ENCODE results near the gene AKT2.

The AKT2 gene

GRCh38 chr19:40309666-40310065 is 24.5 kb upstream of the AKT2 start:
- H3K4me2 ChIP-seq (ENCODE audit: low read length), result no peak overlapping the region
- no peak overlapping the region for H4K8ac ChIP-seq (ENCODE audit: low read depth, low read length)
- H3K9ac ChIP-seq (ENCODE audit: low read length), result no peak overlapping the region
- no peak overlapping the region for H3K4me3 ChIP-seq (ENCODE audit: low read depth, low read length)
- H3K4me1 ChIP-seq (ENCODE audit: control insufficient read depth in 1 of 2, insufficient read depth in 2 of 2, low read length in 2 of 2), result no peaks in the 10 kb centered on the region
- no peaks in the 10 kb centered on the region for H3K79me1 ChIP-seq (ENCODE audit: low read length)
- H3K79me2 ChIP-seq (ENCODE audit: control insufficient read depth, insufficient read depth, low read length, poor library complexity), result no peaks in the 10 kb centered on the region
- no peak overlapping the region for H2BK120ac ChIP-seq (ENCODE audit: insufficient read depth, low read length, poor library complexity)
- no peak overlapping the region for H4K12ac ChIP-seq (ENCODE audit: low read depth, low read length)
- H3K27me3 ChIP-seq (ENCODE audit: insufficient read depth, low read length), result no peaks in the 10 kb centered on the region
- WGBS (ENCODE audit: extremely low coverage, insufficient coverage, insufficient read length), result no CpG with 5 or more reads among the region's 1 CpG
- H3K4ac ChIP-seq (ENCODE audit: low read depth, low read length), result no peak overlapping the region
- H3K36me3 ChIP-seq (ENCODE audit: control insufficient read depth in 1 of 2, insufficient read depth in 2 of 2, low read length in 2 of 2), result no peaks in the 10 kb centered on the region
- H2BK5ac ChIP-seq (ENCODE audit: low read depth, low read length, poor library complexity), result no peak overlapping the region
- H3K9me3 ChIP-seq (ENCODE audit: insufficient read depth, low read depth, low read length), result no peaks in the 10 kb centered on the region
- no peak overlapping the region for H3K27ac ChIP-seq (ENCODE audit: low read depth, low read length)
- no peak overlapping the region for H3K23ac ChIP-seq (ENCODE audit: low read length)
- no peak overlapping the region for H3K18ac ChIP-seq (ENCODE audit: low read length)
- H2BK12ac ChIP-seq (ENCODE audit: low read length), result no peak overlapping the region
- DNase-seq, result no peak
- no peak overlapping the region for H3K14ac ChIP-seq (ENCODE audit: low read length)
- H4K91ac ChIP-seq (ENCODE audit: low read depth, low read length), result no peak overlapping the region
- no peak overlapping the region for H2AK5ac ChIP-seq (ENCODE audit: low read length)
- H2AFZ ChIP-seq (ENCODE audit: insufficient read depth, low read length, poor library complexity), result no peak overlapping the region

GRCh38 chr19:40305403-40305802 is 20.3 kb upstream of the AKT2 start:
- H2AFZ ChIP-seq (ENCODE audit: insufficient read depth, low read length, poor library complexity), result no peak overlapping the region
- no peaks in the 10 kb centered on the region for H3K27me3 ChIP-seq (ENCODE audit: insufficient read depth, low read length)
- H3K23ac ChIP-seq (ENCODE audit: low read length), result no peak overlapping the region
- H3K4me1 ChIP-seq (ENCODE audit: control insufficient read depth in 1 of 2, insufficient read depth in 2 of 2, low read length in 2 of 2), result peaks cover 4 to 5% of the 10 kb centered on the region in 2 experiments
- no peak overlapping the region for H3K4me2 ChIP-seq (ENCODE audit: low read length)
- H3K9me3 ChIP-seq (ENCODE audit: insufficient read depth, low read depth, low read length), result no peaks in the 10 kb centered on the region
- no peak overlapping the region for H2BK12ac ChIP-seq (ENCODE audit: low read length)
- H3K9ac ChIP-seq (ENCODE audit: low read length), result no peak overlapping the region
- no peak overlapping the region for H3K14ac ChIP-seq (ENCODE audit: low read length)
- no peak overlapping the region for H3K18ac ChIP-seq (ENCODE audit: low read length)
- H3K79me2 ChIP-seq (ENCODE audit: control insufficient read depth, insufficient read depth, low read length, poor library complexity), result no peaks in the 10 kb centered on the region
- H4K8ac ChIP-seq (ENCODE audit: low read depth, low read length), result no peak overlapping the region
- no peaks in the 10 kb centered on the region for H3K36me3 ChIP-seq (ENCODE audit: control insufficient read depth in 1 of 2, insufficient read depth in 2 of 2, low read length in 2 of 2)
- no peak overlapping the region for H4K12ac ChIP-seq (ENCODE audit: low read depth, low read length)
- no peak overlapping the region for H4K91ac ChIP-seq (ENCODE audit: low read depth, low read length)
- H2BK120ac ChIP-seq (ENCODE audit: insufficient read depth, low read length, poor library complexity), result no peak overlapping the region
- H3K79me1 ChIP-seq (ENCODE audit: low read length), result peaks cover 1% of the 10 kb centered on the region
- WGBS (ENCODE audit: extremely low coverage, insufficient coverage, insufficient read length), result no CpG with 5 or more reads among the region's 5 CpGs
- peak; percentile 71 to 96 for DNase-seq
- H3K27ac ChIP-seq (ENCODE audit: low read depth, low read length), result no peak overlapping the region
- H3K4me3 ChIP-seq (ENCODE audit: low read depth, low read length), result no peak overlapping the region
- H3K4ac ChIP-seq (ENCODE audit: low read depth, low read length), result no peak overlapping the region
- H2BK5ac ChIP-seq (ENCODE audit: low read depth, low read length, poor library complexity), result no peak overlapping the region
- H2AK5ac ChIP-seq (ENCODE audit: low read length), result no peak overlapping the region

GRCh38 chr19:40304306-40304705 is 19.2 kb upstream of the AKT2 start:
- no peak for DNase-seq
- no peak overlapping the region for H4K12ac ChIP-seq (ENCODE audit: low read depth, low read length)
- H2AK5ac ChIP-seq (ENCODE audit: low read length), result no peak overlapping the region
- no peak overlapping the region for H3K27ac ChIP-seq (ENCODE audit: low read depth, low read length)
- H3K18ac ChIP-seq (ENCODE audit: low read length), result no peak overlapping the region
- peaks cover 1% of the 10 kb centered on the region for H3K79me1 ChIP-seq (ENCODE audit: low read length)
- no peaks in the 10 kb centered on the region for H3K9me3 ChIP-seq (ENCODE audit: insufficient read depth, low read depth, low read length)
- H3K9ac ChIP-seq (ENCODE audit: low read length), result no peak overlapping the region
- H2BK12ac ChIP-seq (ENCODE audit: low read length), result no peak overlapping the region
- H3K4ac ChIP-seq (ENCODE audit: low read depth, low read length), result no peak overlapping the region
- H3K27me3 ChIP-seq (ENCODE audit: insufficient read depth, low read length), result no peaks in the 10 kb centered on the region
- H3K36me3 ChIP-seq (ENCODE audit: control insufficient read depth in 1 of 2, insufficient read depth in 2 of 2, low read length in 2 of 2), result no peaks in the 10 kb centered on the region
- H2BK5ac ChIP-seq (ENCODE audit: low read depth, low read length, poor library complexity), result no peak overlapping the region
- H3K79me2 ChIP-seq (ENCODE audit: control insufficient read depth, insufficient read depth, low read length, poor library complexity), result no peaks in the 10 kb centered on the region
- WGBS (ENCODE audit: extremely low coverage, insufficient coverage, insufficient read length), result no CpG with 5 or more reads among the region's 4 CpGs
- H2BK120ac ChIP-seq (ENCODE audit: insufficient read depth, low read length, poor library complexity), result no peak overlapping the region
- no peak overlapping the region for H4K8ac ChIP-seq (ENCODE audit: low read depth, low read length)
- H3K4me2 ChIP-seq (ENCODE audit: low read length), result no peak overlapping the region
- no peak overlapping the region for H2AFZ ChIP-seq (ENCODE audit: insufficient read depth, low read length, poor library complexity)
- H3K4me3 ChIP-seq (ENCODE audit: low read depth, low read length), result no peak overlapping the region
- H3K4me1 ChIP-seq (ENCODE audit: control insufficient read depth in 1 of 2, insufficient read depth in 2 of 2, low read length in 2 of 2), result peaks cover 4 to 5% of the 10 kb centered on the region in 2 experiments
- no peak overlapping the region for H4K91ac ChIP-seq (ENCODE audit: low read depth, low read length)
- H3K14ac ChIP-seq (ENCODE audit: low read length), result no peak overlapping the region
- no peak overlapping the region for H3K23ac ChIP-seq (ENCODE audit: low read length)

GRCh38 chr19:40303765-40304164 is 18.6 kb upstream of the AKT2 start:
- no peak overlapping the region for H2AK5ac ChIP-seq (ENCODE audit: low read length)
- no peak overlapping the region for H4K91ac ChIP-seq (ENCODE audit: low read depth, low read length)
- no peak overlapping the region for H3K14ac ChIP-seq (ENCODE audit: low read length)
- no peak overlapping the region for H3K9ac ChIP-seq (ENCODE audit: low read length)
- no peak overlapping the region for H3K4me3 ChIP-seq (ENCODE audit: low read depth, low read length)
- no peak overlapping the region for H3K23ac ChIP-seq (ENCODE audit: low read length)
- no peak overlapping the region for H2BK120ac ChIP-seq (ENCODE audit: insufficient read depth, low read length, poor library complexity)
- no peak overlapping the region for H2BK5ac ChIP-seq (ENCODE audit: low read depth, low read length, poor library complexity)
- H3K18ac ChIP-seq (ENCODE audit: low read length), result no peak overlapping the region
- no peak overlapping the region for H3K27ac ChIP-seq (ENCODE audit: low read depth, low read length)
- peaks cover 4 to 5% of the 10 kb centered on the region in 2 experiments for H3K4me1 ChIP-seq (ENCODE audit: control insufficient read depth in 1 of 2, insufficient read depth in 2 of 2, low read length in 2 of 2)
- H4K12ac ChIP-seq (ENCODE audit: low read depth, low read length), result no peak overlapping the region
- no peaks in the 10 kb centered on the region for H3K9me3 ChIP-seq (ENCODE audit: insufficient read depth, low read depth, low read length)
- H2AFZ ChIP-seq (ENCODE audit: insufficient read depth, low read length, poor library complexity), result no peak overlapping the region
- H3K4me2 ChIP-seq (ENCODE audit: low read length), result no peak overlapping the region
- no peaks in the 10 kb centered on the region for H3K27me3 ChIP-seq (ENCODE audit: insufficient read depth, low read length)
- no peak for DNase-seq
- no peak overlapping the region for H4K8ac ChIP-seq (ENCODE audit: low read depth, low read length)
- H3K4ac ChIP-seq (ENCODE audit: low read depth, low read length), result no peak overlapping the region
- H3K79me1 ChIP-seq (ENCODE audit: low read length), result peaks cover 1% of the 10 kb centered on the region
- no peaks in the 10 kb centered on the region for H3K36me3 ChIP-seq (ENCODE audit: control insufficient read depth in 1 of 2, insufficient read depth in 2 of 2, low read length in 2 of 2)
- WGBS (ENCODE audit: extremely low coverage, insufficient coverage, insufficient read length), result no CpG with 5 or more reads among the region's 2 CpGs
- H3K79me2 ChIP-seq (ENCODE audit: control insufficient read depth, insufficient read depth, low read length, poor library complexity), result no peaks in the 10 kb centered on the region
- H2BK12ac ChIP-seq (ENCODE audit: low read length), result no peak overlapping the region

All from trophoblast cell (in vitro differentiated cells and primary cell).